Caco-2 (cell line): ENCODE results near the gene ZNF543. TPM values are rescaled to one million over a fixed set of nuclear protein-coding genes. Genes with fewer than 3 reads are reported as not detected.

Source experiments
- BruUV-seq: library from RNA; stranded (reverse); fragments of 400-500 nt; replicated peaks from 2 replicates; lab custom pipeline; 2021; lab: Mats Ljungman, UMichigan
- CTCF ChIA-PET: fragments of 300-600 bp; sonication (Branson Sonifier 250); formaldehyde crosslinking; loops from one replicate; lab custom pipeline; 2022; ENCODE audit warnings: antibody characterized with exemption; lab: Charles Lee
- POLR2A ChIA-PET: fragments of 300-600 bp; sonication (Branson Sonifier 250); formaldehyde crosslinking; loops from one replicate; lab custom pipeline; 2022; ENCODE audit warnings: antibody characterized with exemption; lab: Charles Lee
- DNase-seq, 2 experiments: peaks; one replicate each; pipeline versions ENCODE4 v3.0.0 to v3.0.0-alpha.2; 2020 to 2022
- H3K27me3 ChIP-seq: replicated peaks from 2 replicates; pipeline ENCODE4 v1.6.0; 2011; ENCODE audit warnings: low read length; ENCODE audit not compliant: control insufficient read depth, insufficient read depth
- H3K36me3 ChIP-seq: 2 replicates; pipeline ENCODE4 v1.5.1; 2011; ENCODE audit warnings: low read length; ENCODE audit not compliant: control insufficient read depth, insufficient read depth
- H3K4me1 ChIP-seq: fragments of 250-450 bp; sonication (Bioruptor Pico); 2 replicates; pipeline ENCODE4 v1.5.1; 2020; ENCODE audit warnings: mild to moderate bottlenecking
- H3K4me3 ChIP-seq: 2 replicates; pipeline ENCODE4 v1.5.1; 2011; ENCODE audit warnings: low read depth, mild to moderate bottlenecking, control low read depth, low read length
- H3K9me3 ChIP-seq: fragments of 250-450 bp; sonication (Bioruptor Pico); 2 replicates; pipeline ENCODE4 v1.5.1; 2020; ENCODE audit warnings: mild to moderate bottlenecking, moderate library complexity
- H3K27ac Mint-ChIP-seq: one replicate; pipeline ENCODE4 v1.8.0; 2022; ENCODE audit warnings: mixed read lengths; ENCODE audit not compliant: unreplicated experiment
- H3K27me3 Mint-ChIP-seq: one replicate; pipeline ENCODE4 v1.8.0; 2022; ENCODE audit warnings: mixed read lengths; ENCODE audit not compliant: insufficient read depth, unreplicated experiment
- H3K36me3 Mint-ChIP-seq: one replicate; pipeline ENCODE4 v1.8.0; 2022; ENCODE audit warnings: mild to moderate bottlenecking, mixed read lengths; ENCODE audit not compliant: insufficient read depth, unreplicated experiment
- H3K4me1 Mint-ChIP-seq: one replicate; pipeline ENCODE4 v1.8.0; 2022; ENCODE audit warnings: low read depth, mixed read lengths; ENCODE audit not compliant: unreplicated experiment
- H3K4me3 Mint-ChIP-seq: one replicate; pipeline ENCODE4 v1.8.0; 2022; ENCODE audit warnings: mild to moderate bottlenecking, moderate library complexity, mixed read lengths; ENCODE audit not compliant: unreplicated experiment
- H3K9me3 Mint-ChIP-seq: one replicate; pipeline ENCODE4 v1.8.0; 2022; ENCODE audit warnings: mixed read lengths; ENCODE audit not compliant: unreplicated experiment
- CTCF ChIP-seq, 2 experiments: fragments of 200-600 bp in 1 of 2; IDR thresholded peaks; 1 replicate in 1 of 2; 2 replicates in 1 of 2; pipeline versions ENCODE4 v1.5.1 to v1.8.0; 2011 to 2022; ENCODE audit warnings: antibody characterized with exemption in 1 of 2, control low read depth in 1 of 2, inconsistent platforms in 1 of 2, low read depth in 1 of 2, low read length in 1 of 2, mild to moderate bottlenecking in 1 of 2, moderate library complexity in 1 of 2; ENCODE audit not compliant: insufficient read depth in 1 of 2, severe bottlenecking in 1 of 2, unreplicated experiment in 1 of 2
- intact Hi-C: fragments of 100-400 bp; cut with micrococcal nuclease; formaldehyde crosslinking; loops from one replicate; pipeline ENCODE4 v1.10.0; 2022; ENCODE audit not compliant: unreplicated experiment
- total RNA-seq: library from RNA; stranded (reverse); gene quantifications from 2 replicates; pipeline ENCODE4 v1.2.3, GENCODE V29; 2022

ZNF543 gene
- total RNA-seq, 1 experiment from 2014 or later, result 3.5 TPM

GRCh38 chr19:57342582-57342981, 22.3 kb downstream of the ZNF543 start:
- H3K4me3 ChIP-seq, result no peak overlapping the region
- DNase-seq, result no peak
- no peaks in the 10 kb centered on the region for H3K4me1 Mint-ChIP-seq
- no peaks in the 10 kb centered on the region for H3K4me1 ChIP-seq
- CTCF ChIA-PET, result interaction anchor here (0.7 kb wide), 1 partner anchor 9 kb away, joined by 4 read pairs; no protein-coding TSS in a partner anchor
- no peaks in the 10 kb centered on the region for H3K36me3 ChIP-seq
- H3K4me3 Mint-ChIP-seq, result no peak overlapping the region
- H3K27me3 Mint-ChIP-seq, result peaks cover 4% of the 10 kb centered on the region
- POLR2A ChIA-PET, result no interaction called here
- no peaks in the 10 kb centered on the region for H3K9me3 Mint-ChIP-seq
- BruUV-seq, result no TSS peak
- intact Hi-C loops, result no loop called here
- H3K9me3 ChIP-seq, result no peaks in the 10 kb centered on the region
- no peaks in the 10 kb centered on the region for H3K27me3 ChIP-seq
- no peak for TF ChIP-seq CTCF (IDR thresholded peaks at IDR 0.05; ENCODE audit: insufficient read depth in 1 of 2, low read depth in 1 of 2, low read length in 1 of 2, severe bottlenecking in 1 of 2, unreplicated experiment in 1 of 2)
- H3K36me3 Mint-ChIP-seq, result no peaks in the 10 kb centered on the region
- H3K27ac Mint-ChIP-seq, result no peak overlapping the region

DNA sequence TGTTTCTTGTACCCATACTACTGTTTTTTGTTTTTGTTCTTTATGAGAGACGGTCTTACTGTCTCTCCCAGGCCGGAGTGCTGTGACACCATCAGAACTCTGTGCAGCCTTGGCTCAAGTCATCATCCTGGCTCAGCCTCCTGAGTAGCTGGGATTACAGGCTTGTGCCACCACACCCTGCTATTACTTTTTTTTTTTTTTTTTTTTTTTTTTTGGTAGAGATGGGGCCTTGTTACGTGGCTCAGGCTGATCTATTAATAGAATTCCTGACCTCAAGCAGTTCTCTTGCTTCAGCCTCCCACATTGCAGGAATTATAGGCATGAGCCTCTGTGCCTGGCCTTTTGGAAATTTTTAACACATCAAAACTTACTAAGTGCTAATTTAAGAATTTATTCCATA, 27.9 kb downstream of the ZNF543 start:
- no peaks in the 10 kb centered on the region for H3K4me1 Mint-ChIP-seq

GRCh38 chr19:57350877-57351805, 30.9 kb downstream of the ZNF543 start, which contains the start of gene ZNF304:
ZNF304 (plus strand) TSS chr19:57351271; CDS start chr19:57351665, 394 bp downstream.
- no peak for TF ChIP-seq CTCF (IDR thresholded peaks at IDR 0.05; ENCODE audit: insufficient read depth in 1 of 2, low read depth in 1 of 2, low read length in 1 of 2, severe bottlenecking in 1 of 2, unreplicated experiment in 1 of 2)

More for the DNA sequence above, 27.9 kb downstream of the ZNF543 start:
- H3K4me3 Mint-ChIP-seq, result no peak overlapping the region
- intact Hi-C loops, result no loop called here
- no peaks in the 10 kb centered on the region for H3K36me3 Mint-ChIP-seq
- peaks cover 8% of the 10 kb centered on the region for H3K27me3 Mint-ChIP-seq
- H3K27ac Mint-ChIP-seq, result no peak overlapping the region
- Histone ChIP-seq H3K9me3 (no peaks in the 10 kb centered on the region), H3K36me3 (no peaks in the 10 kb centered on the region), H3K27me3 (no peaks in the 10 kb centered on the region), H3K4me3 (no peak overlapping the region), H3K4me1 (no peaks in the 10 kb centered on the region)
- peaks cover 14% of the 10 kb centered on the region for H3K9me3 Mint-ChIP-seq
- DNase-seq, result no peak
- no peak for TF ChIP-seq CTCF (IDR thresholded peaks at IDR 0.05; ENCODE audit: insufficient read depth in 1 of 2, low read depth in 1 of 2, low read length in 1 of 2, severe bottlenecking in 1 of 2, unreplicated experiment in 1 of 2)
- POLR2A ChIA-PET, result no interaction called here
- no TSS peak for BruUV-seq
- CTCF ChIA-PET, result no interaction called here

More at GRCh38 chr19:57350877-57351805, 30.9 kb downstream of the ZNF543 start, which contains the start of gene ZNF304:
- Histone ChIP-seq H3K4me3 (no peak within 1 kb of the TSS), H3K27me3 (no peaks in the 10 kb centered on the region), H3K4me1 (no peaks in the 10 kb centered on the region), H3K36me3 (no peaks in the 10 kb centered on the region), H3K9me3 (no peaks in the 10 kb centered on the region)
- DNase-seq, result no peak
- Mint-ChIP-seq H3K4me1 (no peaks in the 10 kb centered on the region), H3K27ac (no peak within 1 kb of the TSS), H3K4me3 (peak within 1 kb of the TSS; percentile 13), H3K27me3 (peaks cover 9% of the 10 kb centered on the region), H3K9me3 (peaks cover 14% of the 10 kb centered on the region), H3K36me3 (no peaks in the 10 kb centered on the region)
- intact Hi-C loops, result no loop called here
- no TSS peak for BruUV-seq
- POLR2A ChIA-PET, result no interaction called here
- CTCF ChIA-PET, result no interaction called here
